Suprapubic skin (tissue), 4 donors: ENCODE data around the gene TUBGCP6. TPM values are rescaled to one million over a fixed set of nuclear protein-coding genes. Genes with fewer than 3 reads are reported as not detected.

Experiments
- DNase-seq, 2 donors: peaks; one replicate each; pipeline ENCODE4 v3.0.0-alpha.2; 2019; ENCODE audit warnings: low spot score in 2 of 2
- H3K27ac ChIP-seq: fragments of 200-600 bp; sonication (generic); one replicate; pipeline ENCODE4 v1.5.1; 2019
- H3K27me3 ChIP-seq: fragments of 200-600 bp; sonication (generic); one replicate; pipeline ENCODE4 v1.5.1; 2019
- H3K36me3 ChIP-seq: fragments of 200-600 bp; sonication (generic); one replicate; pipeline ENCODE4 v1.5.1; 2019
- H3K4me1 ChIP-seq: fragments of 200-600 bp; sonication (generic); one replicate; pipeline ENCODE4 v1.5.1; 2019
- H3K4me3 ChIP-seq: fragments of 200-600 bp; sonication (generic); one replicate; pipeline ENCODE4 v1.5.1; 2019; ENCODE audit warnings: mild to moderate bottlenecking
- H3K9me3 ChIP-seq: fragments of 200-600 bp; sonication (generic); one replicate; pipeline ENCODE4 v1.5.1; 2019
- EP300 ChIP-seq: sonication (generic); formaldehyde crosslinking; IDR thresholded peaks from one replicate; pipeline ENCODE4 v1.6.1; 2017; ENCODE audit warnings: antibody characterized with exemption
- POLR2A ChIP-seq, 2 donors: fragments of 450-650 bp; IDR thresholded peaks; one replicate each; pipeline ENCODE4 v1.6.1; 2017; ENCODE audit warnings: antibody characterized with exemption in 2 of 2, mild to moderate bottlenecking in 2 of 2, moderate library complexity in 2 of 2
- POLR2AphosphoS5 ChIP-seq, 3 donors: sonication (generic); formaldehyde crosslinking; IDR thresholded peaks; one replicate each; pipeline ENCODE4 v1.6.1; 2017; ENCODE audit warnings: antibody characterized with exemption in 3 of 3
- WGBS: methylation state at CpG from one replicate; pipeline ENCODE4 v1.1.5; 2018; 5-methylcytosine and 5-hydroxymethylcytosine counted together
- total RNA-seq, 4 donors: library from RNA; depleted of rRNA; stranded (reverse); fragments of >200 nt; gene quantifications; one replicate each; pipeline ENCODE4 v1.1.0, GENCODE V29; 2016
- TF ChIP-seq, protein P1 (sequence below), 2 donors: fragments of 200-600 bp in 1 of 2; fragments of 450-650 bp in 1 of 2; sonication (generic) in 1 of 2; IDR thresholded peaks; one replicate each; pipeline ENCODE4 v1.5.1; 2016 to 2019; ENCODE audit warnings: antibody characterized with exemption in 2 of 2, mild to moderate bottlenecking in 1 of 2, moderate library complexity in 1 of 2

The TUBGCP6 gene
- total RNA-seq, 4 donors from 2014 or later = 43.0 to 113 (median 69.7) TPM

DNA sequence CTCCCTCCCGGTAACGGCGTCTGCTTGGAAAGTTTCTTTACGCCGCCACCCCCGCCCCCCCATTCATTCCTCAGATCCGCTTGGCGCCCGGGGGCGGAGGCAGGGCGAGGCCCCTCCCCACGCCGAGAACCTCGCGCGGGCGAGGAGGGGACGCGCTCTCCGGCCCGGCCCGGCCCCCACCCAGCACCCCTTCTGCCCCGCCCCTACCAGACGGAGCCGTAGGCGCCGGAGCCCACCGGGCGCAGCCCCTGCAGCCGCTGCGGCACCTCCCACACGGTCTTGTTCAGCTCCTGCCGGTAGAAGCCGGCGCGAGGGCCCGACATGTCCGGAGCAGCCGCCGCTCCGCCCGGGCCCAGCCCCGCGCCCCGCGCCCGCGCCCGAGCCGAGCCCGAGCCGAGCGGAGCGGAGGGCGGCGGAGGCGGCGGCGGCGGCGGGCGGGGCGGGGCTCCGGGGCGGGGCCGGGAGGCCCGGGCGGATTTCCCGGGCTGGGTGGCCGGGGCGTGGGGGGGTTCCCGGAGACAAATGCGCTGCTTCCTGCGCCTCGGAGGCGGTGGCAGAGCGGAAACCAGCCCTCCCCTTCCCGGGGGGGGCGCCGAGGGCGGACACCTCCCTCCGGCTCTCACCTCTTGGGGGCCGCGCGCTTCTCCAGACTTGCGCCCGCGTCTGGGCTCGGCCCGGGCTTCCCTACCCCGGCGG, 25.3 kb upstream of the TUBGCP6 start, which contains the start of gene MAPK11:
MAPK11 (minus strand) TSS at position 411 of the 696 bp plus-strand sequence; CDS start at position 323, 88 bp downstream.
- peaks cover 12% of the 10 kb centered on the region for H3K27me3 ChIP-seq
- H3K27ac ChIP-seq = peak within 1 kb of the TSS; percentile 29
- peaks cover 63% of the 10 kb centered on the region for H3K4me1 ChIP-seq
- no peak for DNase-seq
- H3K4me3 ChIP-seq = peak within 1 kb of the TSS; percentile 63
- H3K36me3 ChIP-seq = peaks cover 4% of the 10 kb centered on the region
- H3K9me3 ChIP-seq = no peaks in the 10 kb centered on the region
- no peak for TF ChIP-seq POLR2AphosphoS5 (IDR thresholded peaks at IDR 0.05)
- TF ChIP-seq EP300 = no peak
- 0% methylated on average over 2 of the region's 92 CpGs for WGBS

DNA sequence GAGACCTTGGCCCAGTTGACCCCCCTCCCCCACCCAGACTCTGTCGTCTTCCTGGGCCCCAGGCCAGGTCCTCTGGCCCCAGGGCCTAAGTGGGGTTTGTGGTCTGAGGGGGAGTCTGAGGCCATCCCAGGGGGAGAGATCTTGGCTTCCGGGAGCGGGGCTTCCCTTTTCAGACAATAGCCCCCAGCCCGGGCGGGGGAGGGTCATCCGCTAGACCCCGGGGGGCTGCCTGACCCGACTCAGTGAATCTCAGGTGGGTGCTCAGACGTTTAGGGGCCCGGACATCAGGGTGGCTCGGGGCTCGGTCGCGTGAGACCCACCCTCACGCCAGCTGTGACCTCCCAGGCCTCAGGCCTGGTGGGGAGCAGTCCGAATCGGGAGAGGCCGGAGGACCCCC, 24.7 kb upstream of the TUBGCP6 start:
- WGBS = 12% methylated on average over 9 of the region's 18 CpGs
- no peak for TF ChIP-seq EP300
- TF ChIP-seq, protein P1, sequence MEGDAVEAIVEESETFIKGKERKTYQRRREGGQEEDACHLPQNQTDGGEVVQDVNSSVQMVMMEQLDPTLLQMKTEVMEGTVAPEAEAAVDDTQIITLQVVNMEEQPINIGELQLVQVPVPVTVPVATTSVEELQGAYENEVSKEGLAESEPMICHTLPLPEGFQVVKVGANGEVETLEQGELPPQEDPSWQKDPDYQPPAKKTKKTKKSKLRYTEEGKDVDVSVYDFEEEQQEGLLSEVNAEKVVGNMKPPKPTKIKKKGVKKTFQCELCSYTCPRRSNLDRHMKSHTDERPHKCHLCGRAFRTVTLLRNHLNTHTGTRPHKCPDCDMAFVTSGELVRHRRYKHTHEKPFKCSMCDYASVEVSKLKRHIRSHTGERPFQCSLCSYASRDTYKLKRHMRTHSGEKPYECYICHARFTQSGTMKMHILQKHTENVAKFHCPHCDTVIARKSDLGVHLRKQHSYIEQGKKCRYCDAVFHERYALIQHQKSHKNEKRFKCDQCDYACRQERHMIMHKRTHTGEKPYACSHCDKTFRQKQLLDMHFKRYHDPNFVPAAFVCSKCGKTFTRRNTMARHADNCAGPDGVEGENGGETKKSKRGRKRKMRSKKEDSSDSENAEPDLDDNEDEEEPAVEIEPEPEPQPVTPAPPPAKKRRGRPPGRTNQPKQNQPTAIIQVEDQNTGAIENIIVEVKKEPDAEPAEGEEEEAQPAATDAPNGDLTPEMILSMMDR (IDR thresholded peaks at IDR 0.05) = no peak
- no peak for TF ChIP-seq POLR2AphosphoS5 (IDR thresholded peaks at IDR 0.05)
- no peak for TF ChIP-seq POLR2A (IDR thresholded peaks at IDR 0.05)
- no peak for DNase-seq
- H3K36me3 ChIP-seq = no peaks in the 10 kb centered on the region
- H3K4me3 ChIP-seq = peak overlapping the region; percentile 63
- peaks cover 12% of the 10 kb centered on the region for H3K27me3 ChIP-seq
- no peaks in the 10 kb centered on the region for H3K9me3 ChIP-seq
- no peak overlapping the region for H3K27ac ChIP-seq
- H3K4me1 ChIP-seq = peaks cover 59% of the 10 kb centered on the region

DNA sequence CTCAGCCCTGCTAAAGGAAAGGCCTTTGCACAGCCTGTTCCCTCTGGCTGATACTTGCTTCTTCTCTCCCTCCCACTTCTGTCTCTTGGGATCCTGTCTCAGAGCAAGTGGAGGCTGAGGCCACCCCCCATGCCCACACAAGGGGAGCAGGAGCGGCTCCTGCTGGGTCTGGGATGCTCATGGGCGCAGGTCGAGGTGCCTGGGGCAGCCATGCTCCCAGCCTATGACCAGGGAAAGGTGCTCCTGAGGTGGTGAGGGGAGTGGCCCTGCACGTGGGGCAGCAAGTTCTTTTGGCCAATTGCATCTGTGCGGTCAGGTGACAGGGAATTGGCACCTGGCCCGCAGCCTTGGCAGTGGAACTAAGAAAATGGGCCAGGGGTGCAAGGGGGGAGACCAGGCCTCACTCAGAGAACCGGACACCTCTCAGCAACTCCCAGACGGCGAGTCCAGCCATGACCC, 23.9 kb upstream of the TUBGCP6 start:
- no peak for DNase-seq
- no CpG with 5 or more reads among the region's 9 CpGs for WGBS
- peaks cover 55% of the 10 kb centered on the region for H3K4me1 ChIP-seq
- H3K27me3 ChIP-seq = peaks cover 12% of the 10 kb centered on the region
- TF ChIP-seq, protein P1 (IDR thresholded peaks at IDR 0.05) = no peak
- TF ChIP-seq POLR2AphosphoS5 (IDR thresholded peaks at IDR 0.05) = no peak
- no peak for TF ChIP-seq POLR2A (IDR thresholded peaks at IDR 0.05)
- no peak overlapping the region for H3K4me3 ChIP-seq
- no peaks in the 10 kb centered on the region for H3K36me3 ChIP-seq
- no peak overlapping the region for H3K27ac ChIP-seq
- no peaks in the 10 kb centered on the region for H3K9me3 ChIP-seq

DNA sequence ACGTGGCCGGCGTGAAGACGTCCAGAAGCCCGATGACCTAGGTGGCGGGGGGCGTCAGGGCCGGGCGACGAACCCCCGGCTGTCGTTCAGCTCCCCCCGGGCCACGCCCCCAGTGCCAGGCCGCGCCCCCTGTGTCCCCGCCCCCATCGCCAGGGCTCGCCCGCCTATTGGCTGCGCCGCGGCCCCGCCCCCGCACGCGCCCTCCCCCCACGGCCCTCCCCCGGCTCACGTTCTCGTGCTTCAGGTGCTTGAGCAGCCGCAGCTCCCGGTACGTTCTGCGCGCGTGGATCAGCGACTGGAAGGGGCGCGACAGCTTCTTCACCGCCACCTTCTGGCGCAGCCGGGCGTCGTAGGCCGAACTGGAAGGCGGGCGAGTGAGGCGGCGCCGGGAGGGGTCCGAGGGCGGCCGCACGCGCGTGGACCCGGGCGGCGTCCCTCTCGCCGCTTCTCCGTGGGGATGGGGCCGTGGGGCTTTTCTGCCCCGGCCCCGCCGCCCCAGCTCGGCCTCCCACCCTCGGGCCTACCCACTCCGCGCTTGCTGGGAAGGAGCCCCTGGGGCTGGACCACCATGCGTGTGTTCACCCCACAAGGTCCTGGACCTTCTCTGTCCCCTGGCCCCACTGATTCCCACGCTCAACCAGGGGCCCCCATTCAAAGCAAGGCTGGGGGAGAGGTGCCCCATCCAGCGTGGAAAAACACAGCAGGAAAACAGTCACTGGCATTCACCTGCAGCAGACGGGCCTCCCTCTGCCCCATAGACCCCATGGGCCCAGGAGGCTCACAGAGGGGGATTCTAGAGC, 23.0 kb upstream of the TUBGCP6 start:
- 31% methylated on average over 17 of the region's 75 CpGs for WGBS
- Histone ChIP-seq H3K4me1 (peaks cover 57% of the 10 kb centered on the region), H3K9me3 (no peaks in the 10 kb centered on the region), H3K4me3 (peak overlapping the region; percentile 39), H3K27me3 (peaks cover 16% of the 10 kb centered on the region), H3K27ac (no peak overlapping the region), H3K36me3 (no peaks in the 10 kb centered on the region)
- TF ChIP-seq POLR2AphosphoS5 (IDR thresholded peaks at IDR 0.05) = no peak
- TF ChIP-seq, protein P1 (IDR thresholded peaks at IDR 0.05) = peak in 1 of 2 donors; percentile 41
- no peak for DNase-seq

DNA sequence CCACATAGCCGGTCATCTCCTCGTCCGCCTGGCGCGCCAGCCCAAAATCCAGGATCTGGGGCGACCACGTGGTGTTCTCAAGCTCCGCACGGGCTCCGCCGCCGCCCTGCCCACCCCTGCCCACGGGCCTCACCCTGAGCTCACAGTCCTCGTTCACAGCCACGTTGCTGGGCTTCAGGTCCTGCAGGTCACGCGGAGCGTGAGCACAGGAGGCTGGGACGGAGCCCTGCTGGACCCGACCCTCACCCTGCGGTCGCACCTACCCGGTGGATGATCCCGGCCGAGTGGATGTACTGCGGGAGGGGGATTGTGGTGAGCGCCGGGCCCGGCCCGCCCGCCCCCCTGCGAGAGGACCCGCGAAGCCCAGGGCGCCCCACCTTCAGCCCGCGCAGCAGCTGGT, 22.2 kb upstream of the TUBGCP6 start:
- peak overlapping the region; percentile 39 for H3K4me3 ChIP-seq
- no peak for DNase-seq
- H3K27me3 ChIP-seq = peaks cover 24% of the 10 kb centered on the region
- no peaks in the 10 kb centered on the region for H3K9me3 ChIP-seq
- TF ChIP-seq, protein P1 (IDR thresholded peaks at IDR 0.05) = no peak
- TF ChIP-seq POLR2AphosphoS5 (IDR thresholded peaks at IDR 0.05) = no peak
- no peak for TF ChIP-seq EP300
- no peak for TF ChIP-seq POLR2A (IDR thresholded peaks at IDR 0.05)
- no peaks in the 10 kb centered on the region for H3K36me3 ChIP-seq
- H3K4me1 ChIP-seq = peaks cover 57% of the 10 kb centered on the region
- WGBS = 75% methylated on average over 4 of the region's 37 CpGs
- H3K27ac ChIP-seq = no peak overlapping the region
